ENCODE data around the gene NEK11. TPM values are rescaled to one million over a fixed set of nuclear protein-coding genes. Genes with fewer than 3 reads are reported as not detected.

The NEK11 gene
- total RNA-seq, 1 donor from 2014 or later = 7.1 TPM

- Histone ChIP-seq H3K79me2 (ENCODE audit: insufficient read depth, low read length) (no peaks in the 10 kb centered on the region), H3K27me3 (ENCODE audit: insufficient read depth, low read length) (no peaks in the 10 kb centered on the region), H3K4me2 (ENCODE audit: low read length) (no peak overlapping the region), H3K27ac (ENCODE audit: low read depth, low read length) (no peak overlapping the region), H2AFZ (ENCODE audit: low read depth, low read length) (no peak overlapping the region), H3K9me3 (ENCODE audit: insufficient read depth, low read depth, low read length) (no peaks in the 10 kb centered on the region), H3K4me3 (ENCODE audit: insufficient read depth, low read depth, low read length) (no peak overlapping the region), H3K4me1 (ENCODE audit: insufficient read depth, low read length) (peaks cover 12% of the 10 kb centered on the region), H3K9ac (ENCODE audit: low read length) (no peak overlapping the region), H3K36me3 (ENCODE audit: insufficient read depth, low read length) (no peaks in the 10 kb centered on the region), H4K20me1 (ENCODE audit: insufficient read depth, low read length) (no peaks in the 10 kb centered on the region)
- TF ChIP-seq EZH2 (IDR thresholded peaks at IDR 0.05; ENCODE audit: insufficient read depth, low read length) (no peak), CTCF (IDR thresholded peaks at IDR 0.05; ENCODE audit: insufficient read depth, low read depth, low read length) (no peak)
- H3K9me3 Mint-ChIP-seq (ENCODE audit: unreplicated experiment) = no peaks in the 10 kb centered on the region
- H3K4me3 Mint-ChIP-seq (ENCODE audit: unreplicated experiment) = no peak overlapping the region
- H3K4me1 Mint-ChIP-seq (ENCODE audit: low read depth, unreplicated experiment) = peaks cover 24% of the 10 kb centered on the region
- H3K27ac Mint-ChIP-seq (ENCODE audit: unreplicated experiment) = no peak overlapping the region
- H3K36me3 Mint-ChIP-seq (ENCODE audit: low read depth, unreplicated experiment) = no peaks in the 10 kb centered on the region
- H3K27me3 Mint-ChIP-seq (ENCODE audit: low read depth, unreplicated experiment) = no peaks in the 10 kb centered on the region
- DNase-seq (ENCODE audit: low read depth) = no peak
- FAIRE-seq = no peak
Observed at GRCh38 chr3:131353016-131353877, 326.6 kb downstream of the NEK11 start.

- H3K27ac ChIP-seq (ENCODE audit: low read depth, low read length) = no peak overlapping the region
- DNase-seq (ENCODE audit: low read depth) = no peak
- H3K4me3 ChIP-seq (ENCODE audit: insufficient read depth, low read depth, low read length) = no peak overlapping the region
- no peaks in the 10 kb centered on the region for H3K79me2 ChIP-seq (ENCODE audit: insufficient read depth, low read length)
- H4K20me1 ChIP-seq (ENCODE audit: insufficient read depth, low read length) = no peaks in the 10 kb centered on the region
- no peaks in the 10 kb centered on the region for H3K27me3 ChIP-seq (ENCODE audit: insufficient read depth, low read length)
- H3K4me2 ChIP-seq (ENCODE audit: low read length) = no peak overlapping the region
- no peak overlapping the region for H3K27ac Mint-ChIP-seq (ENCODE audit: unreplicated experiment)
- H3K27me3 Mint-ChIP-seq (ENCODE audit: low read depth, unreplicated experiment) = no peaks in the 10 kb centered on the region
- no peaks in the 10 kb centered on the region for H3K36me3 ChIP-seq (ENCODE audit: insufficient read depth, low read length)
- H3K9me3 ChIP-seq (ENCODE audit: insufficient read depth, low read depth, low read length) = no peaks in the 10 kb centered on the region
- peaks cover 12% of the 10 kb centered on the region for H3K4me1 ChIP-seq (ENCODE audit: insufficient read depth, low read length)
- H3K9me3 Mint-ChIP-seq (ENCODE audit: unreplicated experiment) = no peaks in the 10 kb centered on the region
- peaks cover 24% of the 10 kb centered on the region for H3K4me1 Mint-ChIP-seq (ENCODE audit: low read depth, unreplicated experiment)
- no peak overlapping the region for H3K4me3 Mint-ChIP-seq (ENCODE audit: unreplicated experiment)
- H3K36me3 Mint-ChIP-seq (ENCODE audit: low read depth, unreplicated experiment) = no peaks in the 10 kb centered on the region
- no peak overlapping the region for H2AFZ ChIP-seq (ENCODE audit: low read depth, low read length)
- TF ChIP-seq CTCF (IDR thresholded peaks at IDR 0.05; ENCODE audit: insufficient read depth, low read depth, low read length) (no peak), EZH2 (IDR thresholded peaks at IDR 0.05; ENCODE audit: insufficient read depth, low read length) (no peak)
- no peak for FAIRE-seq
- H3K9ac ChIP-seq (ENCODE audit: low read length) = no peak overlapping the region
Observed at GRCh38 chr3:131353986-131354385, 327.3 kb downstream of the NEK11 start.

GRCh38 chr3:131356006-131356595, 329.4 kb downstream of the NEK11 start:
- H3K36me3 ChIP-seq (ENCODE audit: insufficient read depth, low read length) = no peaks in the 10 kb centered on the region
- H2AFZ ChIP-seq (ENCODE audit: low read depth, low read length) = no peak overlapping the region
- DNase-seq (ENCODE audit: low read depth) = no peak
- no peak overlapping the region for H3K27ac ChIP-seq (ENCODE audit: low read depth, low read length)
- Mint-ChIP-seq H3K9me3 (ENCODE audit: unreplicated experiment) (no peaks in the 10 kb centered on the region), H3K4me1 (ENCODE audit: low read depth, unreplicated experiment) (peaks cover 11% of the 10 kb centered on the region), H3K27ac (ENCODE audit: unreplicated experiment) (no peak overlapping the region), H3K36me3 (ENCODE audit: low read depth, unreplicated experiment) (no peaks in the 10 kb centered on the region), H3K27me3 (ENCODE audit: low read depth, unreplicated experiment) (no peaks in the 10 kb centered on the region), H3K4me3 (ENCODE audit: unreplicated experiment) (no peak overlapping the region)
- H3K4me3 ChIP-seq (ENCODE audit: insufficient read depth, low read depth, low read length) = no peak overlapping the region
- FAIRE-seq = no peak
- no peaks in the 10 kb centered on the region for H3K79me2 ChIP-seq (ENCODE audit: insufficient read depth, low read length)
- no peak for TF ChIP-seq EZH2 (IDR thresholded peaks at IDR 0.05; ENCODE audit: insufficient read depth, low read length)
- TF ChIP-seq CTCF (IDR thresholded peaks at IDR 0.05; ENCODE audit: insufficient read depth, low read depth, low read length) = no peak
- H3K9ac ChIP-seq (ENCODE audit: low read length) = no peak overlapping the region
- H3K4me2 ChIP-seq (ENCODE audit: low read length) = no peak overlapping the region
- no peaks in the 10 kb centered on the region for H3K9me3 ChIP-seq (ENCODE audit: insufficient read depth, low read depth, low read length)
- no peaks in the 10 kb centered on the region for H3K4me1 ChIP-seq (ENCODE audit: insufficient read depth, low read length)
- no peaks in the 10 kb centered on the region for H3K27me3 ChIP-seq (ENCODE audit: insufficient read depth, low read length)
- H4K20me1 ChIP-seq (ENCODE audit: insufficient read depth, low read length) = no peaks in the 10 kb centered on the region
